Stimulated activated CD8-positive, alpha-beta memory T cell treated with anti-CD3 and anti-CD28 coated beads, Interleukin-4, amount 100 ng/mL, for 48 hours (primary cell): Measurements from ENCODE around the gene FAAP100.
A peak's percentile ranks its signal among the peaks of the same experiment; 100 is the strongest.

Experiments
- DNase-seq: peaks from one replicate; pipeline ENCODE4 v3.0.0-alpha.2; 2020

FAAP100 gene

GRCh38 chr17:81509972-81510784 lies 42.0 kb downstream of the FAAP100 start:
- no peak for DNase-seq

- DNase-seq, result peak; percentile 46
Observed at GRCh38 chr17:81509207-81509971, 42.8 kb downstream of the FAAP100 start.

GRCh38 chr17:81508639-81509206 lies 43.4 kb downstream of the FAAP100 start:
- peak; percentile 55 for DNase-seq

- no peak for DNase-seq
Observed at GRCh38 chr17:81503619-81504018, 48.5 kb downstream of the FAAP100 start.

- DNase-seq, result no peak
Observed at GRCh38 chr17:81502471-81503017, 49.6 kb downstream of the FAAP100 start.

GRCh38 chr17:81500047-81500446 lies 52.1 kb downstream of the FAAP100 start:
- no peak for DNase-seq

GRCh38 chr17:81499601-81499970 lies 52.6 kb downstream of the FAAP100 start:
- no peak for DNase-seq

- no peak for DNase-seq
Observed at GRCh38 chr17:81498953-81499600, 53.1 kb downstream of the FAAP100 start.

GRCh38 chr17:81494626-81495377 lies 57.4 kb downstream of the FAAP100 start:
- DNase-seq, result no peak

- DNase-seq, result no peak
Observed at GRCh38 chr17:81493198-81494038, 58.7 kb downstream of the FAAP100 start.

- DNase-seq, result no peak
Observed at GRCh38 chr17:81492706-81493105, 59.4 kb downstream of the FAAP100 start.

GRCh38 chr17:81492202-81492601 lies 60.0 kb downstream of the FAAP100 start:
- DNase-seq, result no peak

- DNase-seq, result no peak
Observed at GRCh38 chr17:81491761-81492160, 60.4 kb downstream of the FAAP100 start.

GRCh38 chr17:81491181-81491581 lies 61.0 kb downstream of the FAAP100 start:
- DNase-seq, result no peak

GRCh38 chr17:81489998-81490992 lies 61.9 kb downstream of the FAAP100 start:
- DNase-seq, result no peak
